Amygdala (tissue), 56 donors: ENCODE results near the gene GPRIN3.
"Not testable (repeated sequence)": the region's sequence is repeated elsewhere in the genome, so short reads cannot be mapped to it uniquely, and the experiment has no call there.

Experiments
- DNase-seq, 56 donors: peaks; one replicate each; lab custom pipeline; 2025; lab: John Stamatoyannopoulos, UW

The GPRIN3 gene

DNA sequence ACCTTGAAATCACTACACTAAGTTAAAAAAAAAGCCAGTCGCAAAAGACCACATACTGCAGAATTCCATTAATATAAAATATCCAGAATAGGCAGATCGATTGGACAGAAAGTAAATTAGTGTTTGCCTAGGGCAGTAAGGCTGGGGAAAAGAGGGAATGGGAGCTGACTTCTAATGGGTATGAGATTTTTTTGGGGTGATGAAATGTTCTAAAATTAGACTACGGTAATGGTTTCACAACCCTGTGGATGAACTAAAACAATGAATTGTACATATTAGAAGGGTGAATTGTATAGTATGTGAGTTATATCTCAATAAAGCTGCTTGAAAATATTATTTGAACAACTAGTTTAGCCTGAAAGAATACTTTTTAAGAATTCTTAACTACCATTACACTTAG lies 6.7 kb upstream of the GPRIN3 start:
- no peak for DNase-seq

DNA sequence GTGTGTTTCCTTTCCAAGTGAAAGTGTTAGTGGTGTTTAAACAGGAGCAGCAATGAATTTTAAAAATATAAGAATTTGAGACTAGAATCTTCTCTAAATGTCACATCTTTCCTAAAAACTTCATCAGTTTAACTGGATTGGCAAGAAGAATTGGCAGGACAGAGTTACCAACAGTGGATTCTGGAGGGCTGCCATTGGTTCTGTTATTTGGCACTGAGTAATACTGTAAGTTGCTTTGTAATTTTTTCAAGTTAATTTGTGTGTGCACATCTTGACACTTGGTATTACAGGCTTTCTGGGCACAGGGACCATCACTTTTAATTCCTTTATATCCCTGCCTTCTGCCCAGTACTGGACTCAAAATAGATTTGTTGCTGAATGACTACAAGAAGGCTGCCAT lies 4.5 kb upstream of the GPRIN3 start:
- no peak for DNase-seq

GRCh38 chr4:89311433-89311832 lies 3.8 kb upstream of the GPRIN3 start:
- no peak for DNase-seq

DNA sequence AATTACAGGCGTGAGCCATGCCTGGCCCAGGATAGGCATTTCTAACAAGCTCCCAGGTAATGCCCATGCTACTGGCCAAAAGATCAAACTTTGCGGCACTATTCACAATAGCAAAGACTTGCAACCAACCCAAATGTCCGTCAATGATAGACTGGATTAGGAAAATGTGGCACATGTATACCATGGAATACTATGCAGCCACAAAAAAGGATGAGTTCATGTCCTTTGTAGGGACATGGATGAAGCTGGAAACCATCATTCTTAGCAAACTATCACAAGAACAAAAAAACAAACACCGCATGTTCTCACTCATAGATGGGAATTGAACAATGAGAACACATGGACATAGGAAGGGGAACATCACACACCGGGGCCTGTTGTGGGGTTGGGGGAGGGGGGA lies 1.6 kb upstream of the GPRIN3 start:
- DNase-seq = not testable (repeated sequence)

DNA sequence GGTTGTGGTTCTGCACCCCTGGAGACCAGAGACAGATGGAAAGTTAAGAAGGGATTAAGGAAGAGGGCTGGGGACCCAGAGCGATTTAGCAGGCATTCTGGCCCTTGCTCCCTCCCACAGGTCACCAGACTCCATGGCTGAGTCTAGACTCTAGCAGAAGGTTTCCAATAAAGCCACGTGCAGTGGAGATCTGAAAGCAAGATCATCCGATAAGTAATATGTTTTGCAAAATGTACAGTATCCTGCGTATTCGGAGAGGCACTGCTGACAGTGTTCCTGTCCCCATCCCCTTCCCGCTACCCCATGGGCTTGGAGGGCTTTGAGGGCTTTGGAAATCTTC lies 531 bp upstream of the GPRIN3 start:
- DNase-seq = no peak

GRCh38 chr4:89307178-89307445 lies 488 bp downstream of the GPRIN3 start:
- DNase-seq = no peak

- no peak for DNase-seq
These were observed 968 bp downstream of the GPRIN3 start for GRCh38 chr4:89306486-89307177.

- DNase-seq = no peak
These were observed 1.7 kb downstream of the GPRIN3 start for GRCh38 chr4:89305712-89306437.

- DNase-seq = no peak
These were observed 2.6 kb downstream of the GPRIN3 start for GRCh38 chr4:89305028-89305427.

GRCh38 chr4:89303814-89304388 lies 3.7 kb downstream of the GPRIN3 start:
- no peak for DNase-seq

DNA sequence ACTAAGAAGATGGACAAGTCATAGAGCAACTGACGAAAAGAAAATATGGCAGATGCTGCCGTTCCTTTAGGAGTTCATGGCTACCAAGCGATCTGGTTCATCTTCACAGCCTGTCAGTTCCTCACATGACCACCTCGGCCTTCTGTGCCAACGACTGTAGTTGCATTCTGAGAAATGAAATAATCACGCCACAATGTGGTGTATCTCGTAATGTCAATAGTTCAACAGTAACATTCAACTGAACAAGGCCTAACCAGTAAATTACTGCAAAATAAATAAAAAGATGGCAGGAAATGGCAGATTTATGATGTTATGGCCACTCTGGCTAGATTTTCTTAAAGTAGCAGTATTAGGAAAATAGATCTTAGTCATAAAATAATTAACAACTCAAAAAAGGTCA lies 4.4 kb downstream of the GPRIN3 start:
- DNase-seq = no peak

- DNase-seq = no peak
These were observed 5.7 kb downstream of the GPRIN3 start for GRCh38 chr4:89301902-89302301.

- no peak for DNase-seq
These were observed 6.6 kb downstream of the GPRIN3 start for GRCh38 chr4:89301003-89301402.

- no peak for DNase-seq
These were observed 7.1 kb downstream of the GPRIN3 start for GRCh38 chr4:89300499-89300898.

DNA sequence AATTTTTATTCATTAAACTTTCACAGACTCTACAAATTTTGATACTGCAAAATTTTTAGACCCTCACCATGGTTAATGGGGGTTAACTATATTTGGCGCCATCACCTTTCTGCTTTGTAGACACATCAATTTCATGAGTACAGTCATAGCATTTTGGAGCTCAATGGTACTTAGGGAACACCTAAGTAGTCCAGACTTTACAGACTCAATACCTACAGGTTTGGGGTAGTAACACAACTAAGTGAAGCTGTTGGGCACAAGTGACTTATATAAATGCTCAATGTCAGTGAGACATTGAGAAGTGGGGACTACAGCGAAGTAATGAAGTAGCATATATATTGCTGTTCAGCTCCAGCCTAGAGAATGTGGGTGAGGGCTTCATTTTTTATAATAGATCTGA lies 7.5 kb downstream of the GPRIN3 start:
- DNase-seq = no peak

GRCh38 chr4:89299153-89299791 lies 8.3 kb downstream of the GPRIN3 start:
- DNase-seq = peak in 2 of 56 donors; percentile 4 to 11

DNA sequence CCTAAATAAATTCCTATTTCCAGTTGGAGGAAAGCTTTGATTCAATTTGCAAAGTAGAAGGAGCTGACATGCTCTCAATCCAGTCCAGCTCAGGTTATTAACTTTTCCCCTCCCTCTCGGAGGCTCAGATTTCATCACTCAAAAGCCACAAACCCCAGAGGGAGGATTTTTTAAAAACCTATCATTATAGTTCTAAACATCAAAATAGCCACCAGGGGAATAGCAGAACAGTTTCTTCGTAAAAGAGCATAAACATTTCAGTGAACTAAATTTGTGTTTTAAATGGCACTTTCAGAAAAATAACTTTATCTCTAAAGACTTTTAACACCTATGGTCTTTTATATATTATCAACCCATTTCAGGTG lies 8.8 kb downstream of the GPRIN3 start:
- no peak for DNase-seq

GRCh38 chr4:89298155-89298554 lies 9.4 kb downstream of the GPRIN3 start:
- DNase-seq = no peak

GRCh38 chr4:89296896-89297295 lies 10.7 kb downstream of the GPRIN3 start:
- no peak for DNase-seq

DNA sequence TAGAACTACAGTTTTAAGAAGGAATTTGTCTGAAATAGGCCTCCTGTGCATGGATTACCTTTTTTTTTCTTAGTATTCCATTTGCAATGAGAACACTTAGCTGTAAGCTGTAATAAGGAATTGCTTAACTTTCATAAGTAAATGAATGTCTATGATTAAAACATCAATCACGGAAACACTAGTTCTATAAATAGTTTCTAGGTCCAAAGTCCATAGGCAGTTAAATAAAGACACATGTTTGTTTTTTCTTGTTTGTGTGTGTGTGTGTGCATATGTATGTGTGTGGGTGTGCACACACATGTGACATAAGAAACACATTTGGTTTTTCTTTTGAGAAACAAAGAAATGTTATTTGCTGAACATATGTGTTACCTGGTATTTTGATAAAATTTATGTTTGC lies 11.2 kb downstream of the GPRIN3 start:
- DNase-seq = no peak

GRCh38 chr4:89295415-89295927 lies 12.1 kb downstream of the GPRIN3 start:
- no peak for DNase-seq
